ENCODE measurements around the gene LLGL2.

GRCh38 chr17:75535871-75536270 is 10.4 kb downstream of the LLGL2 start:
- TF ChIP-seq CTCF (IDR thresholded peaks at IDR 0.05; ENCODE audit: low read length) (no peak), EZH2phosphoT487 (IDR thresholded peaks at IDR 0.05; ENCODE audit: low read length) (no peak)

Data from MM.1S (cell line).